Adrenal gland (tissue), 12 donors: Measurements from ENCODE around the gene HMGXB3. TPM values are rescaled to one million over a fixed set of nuclear protein-coding genes. Genes with fewer than 3 reads are reported as not detected.
A peak's percentile ranks its signal among the peaks of the same experiment; 100 is the strongest.

Source experiments
- DNase-seq, 7 donors: peaks; one replicate each; pipeline ENCODE4 v3.0.0-alpha.2; 2019 to 2020
- H3K27ac ChIP-seq, 5 donors: fragments of 200-600 bp; sonication (generic) in 4 of 5; 1 replicate in 3 of 5; 2 replicates in 2 of 5; pipeline versions ENCODE4 v1.5.1 to v1.8.0; 2016 to 2020; ENCODE audit warnings: mild to moderate bottlenecking in 1 of 5
- H3K27me3 ChIP-seq: fragments of 200-600 bp; 2 replicates; pipeline ENCODE4 v1.8.0; 2021
- H3K36me3 ChIP-seq, 2 donors: fragments of 200-600 bp; replicated peaks in 1 of 2; 1 replicate in 1 of 2; 2 replicates in 1 of 2; pipeline versions ENCODE4 v1.5.1 to v1.8.0; 2018 to 2022
- H3K4me1 ChIP-seq, 2 donors: fragments of 200-600 bp; replicated peaks in 1 of 2; 1 replicate in 1 of 2; 2 replicates in 1 of 2; pipeline versions ENCODE4 v1.5.1 to v1.8.0; 2018 to 2021
- H3K4me3 ChIP-seq, 4 donors: fragments of 200-600 bp; sonication (generic) in 3 of 4; one replicate each; pipeline ENCODE4 v1.5.1; 2016 to 2018
- H3K9me3 ChIP-seq, 3 donors: fragments of 200-600 bp; sonication (generic) in 1 of 3; replicated peaks in 1 of 3; 1 replicate in 2 of 3; 2 replicates in 1 of 3; pipeline versions ENCODE4 v1.5.1 to v1.8.0; 2016 to 2021
- POLR2A ChIP-seq, 2 donors: fragments of 450-650 bp; IDR thresholded peaks; one replicate each; pipeline ENCODE4 v1.6.1; 2017; ENCODE audit warnings: antibody characterized with exemption in 2 of 2, mild to moderate bottlenecking in 2 of 2, moderate library complexity in 1 of 2
- WGBS, 4 donors: extraction: QIAGEN DNeasy Blood & Tissue Kit in 2 of 4; methylation state at CpG; one replicate each; pipeline versions ENCODE4 v1.1.5 to v1.1.7; 2013 to 2017; 5-methylcytosine and 5-hydroxymethylcytosine counted together
- intact Hi-C, 2 donors: fragments of 100-400 bp; cut with DNase I; formaldehyde crosslinking; loops; one replicate each; pipeline versions ENCODE4 v1.14.1 to v1.15.0; 2022 to 2023
- polyA plus RNA-seq, 3 donors: library from polyadenylated mRNA; stranded (reverse); fragments of 200-250 nt in 2 of 3; fragments of 350-450 nt in 1 of 3; fragmentation: Illumina TruSeq in 1 of 3; extraction: RNeasy Lipid Tissue Mini Kit (QIAGEN cat#74804) in 1 of 3; gene quantifications; one replicate each; pipeline ENCODE4 v1.2.3, GENCODE V29; 2013 to 2014
- total RNA-seq, 9 donors: library from RNA; depleted of rRNA in 4 of 9; stranded (reverse); fragments of >200 nt in 4 of 9; fragments of 120-200 nt in 1 of 9; fragmentation: NEBNext Ultra II Directional in 1 of 9; extraction: Animal tissue kit (Norgen Biotek cat#: 25700) in 1 of 9; gene quantifications; one replicate each; pipeline versions ENCODE4 v1.1.0 to v1.2.4, GENCODE V29; 2013 to 2023
- TF ChIP-seq, protein P1 (sequence below), 6 experiments: fragments of 450-650 bp in 4 of 6; fragments of 200-600 bp in 2 of 6; sonication (generic) in 1 of 6; IDR thresholded peaks; 1 replicate in 5 of 6; 2 replicates in 1 of 6; pipeline versions ENCODE4 v1.5.1 to v1.8.0; 2016 to 2021; ENCODE audit warnings: antibody characterized with exemption in 6 of 6, mild to moderate bottlenecking in 2 of 6, moderate library complexity in 1 of 6
- donor health status: healthy with polysubstance abuse.
- donor health status: Bipolar disorder and iron deficiency.
- donor health status: DM: yes; HTN: yes; CAD: no.
- donor health status: DM: no; HTN: no; CAD: no.
- donor health status: DM: no; HTN: no; CAD: no.
- donor health status: DM: yes; HTN: yes; CAD: no.

The HMGXB3 gene
- total and polyA plus RNA-seq, 12 donors: 22.8 to 56.5 (median 36.1) TPM

DNA sequence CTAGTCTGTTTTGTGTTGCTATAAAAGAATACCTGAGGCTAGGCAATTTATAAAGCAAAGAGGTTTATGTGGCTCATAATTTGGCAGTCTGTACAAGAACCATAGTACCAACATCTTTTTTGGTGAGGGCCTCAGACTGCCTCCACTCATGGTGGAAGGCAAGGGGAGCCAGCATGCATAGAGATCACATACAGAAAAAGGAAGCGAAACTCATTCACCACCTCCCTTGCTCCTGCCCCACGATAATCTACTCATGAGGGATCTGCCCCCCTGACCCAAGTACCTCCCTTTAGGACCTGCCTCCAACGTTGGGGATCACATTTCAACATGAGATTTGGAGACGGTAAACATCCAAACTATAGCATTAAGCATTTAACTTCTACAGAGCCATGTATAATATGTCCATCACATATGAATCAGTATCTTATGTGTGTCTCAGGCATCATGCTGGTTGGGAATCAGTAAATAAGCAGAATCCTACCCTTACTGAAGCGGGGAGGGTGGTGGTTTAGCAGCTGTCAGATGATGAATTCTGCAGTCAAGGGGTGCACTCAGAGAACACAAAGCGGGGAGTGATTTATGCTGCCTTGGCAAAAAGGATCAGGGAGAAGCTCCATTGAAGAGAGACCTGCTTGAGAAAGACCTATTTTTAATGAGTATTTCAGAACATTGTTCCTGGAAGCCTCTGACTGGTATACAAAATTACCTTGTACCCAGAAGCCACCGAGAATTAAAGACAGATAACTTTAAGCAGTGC lies 34.8 kb downstream of the HMGXB3 start:
- no peak overlapping the region for H3K4me3 ChIP-seq
- no peak for TF ChIP-seq POLR2A (IDR thresholded peaks at IDR 0.05)
- TF ChIP-seq, protein P1, sequence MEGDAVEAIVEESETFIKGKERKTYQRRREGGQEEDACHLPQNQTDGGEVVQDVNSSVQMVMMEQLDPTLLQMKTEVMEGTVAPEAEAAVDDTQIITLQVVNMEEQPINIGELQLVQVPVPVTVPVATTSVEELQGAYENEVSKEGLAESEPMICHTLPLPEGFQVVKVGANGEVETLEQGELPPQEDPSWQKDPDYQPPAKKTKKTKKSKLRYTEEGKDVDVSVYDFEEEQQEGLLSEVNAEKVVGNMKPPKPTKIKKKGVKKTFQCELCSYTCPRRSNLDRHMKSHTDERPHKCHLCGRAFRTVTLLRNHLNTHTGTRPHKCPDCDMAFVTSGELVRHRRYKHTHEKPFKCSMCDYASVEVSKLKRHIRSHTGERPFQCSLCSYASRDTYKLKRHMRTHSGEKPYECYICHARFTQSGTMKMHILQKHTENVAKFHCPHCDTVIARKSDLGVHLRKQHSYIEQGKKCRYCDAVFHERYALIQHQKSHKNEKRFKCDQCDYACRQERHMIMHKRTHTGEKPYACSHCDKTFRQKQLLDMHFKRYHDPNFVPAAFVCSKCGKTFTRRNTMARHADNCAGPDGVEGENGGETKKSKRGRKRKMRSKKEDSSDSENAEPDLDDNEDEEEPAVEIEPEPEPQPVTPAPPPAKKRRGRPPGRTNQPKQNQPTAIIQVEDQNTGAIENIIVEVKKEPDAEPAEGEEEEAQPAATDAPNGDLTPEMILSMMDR (IDR thresholded peaks at IDR 0.05): no peak
- peaks cover 0 to 12% of the 10 kb centered on the region in 2 donors for H3K4me1 ChIP-seq
- peak overlapping the region in 1 of 5 donors; percentile 66 for H3K27ac ChIP-seq
- intact Hi-C loops: no loop called here
- 74 to 89% (median 83%) methylated on average over 7 of the region's 7 CpGs for WGBS, 4 donors
- H3K27me3 ChIP-seq: no peaks in the 10 kb centered on the region
- H3K9me3 ChIP-seq: no peaks in the 10 kb centered on the region
- DNase-seq: no peak
- peaks cover 0 to 92% of the 10 kb centered on the region in 2 donors for H3K36me3 ChIP-seq

DNA sequence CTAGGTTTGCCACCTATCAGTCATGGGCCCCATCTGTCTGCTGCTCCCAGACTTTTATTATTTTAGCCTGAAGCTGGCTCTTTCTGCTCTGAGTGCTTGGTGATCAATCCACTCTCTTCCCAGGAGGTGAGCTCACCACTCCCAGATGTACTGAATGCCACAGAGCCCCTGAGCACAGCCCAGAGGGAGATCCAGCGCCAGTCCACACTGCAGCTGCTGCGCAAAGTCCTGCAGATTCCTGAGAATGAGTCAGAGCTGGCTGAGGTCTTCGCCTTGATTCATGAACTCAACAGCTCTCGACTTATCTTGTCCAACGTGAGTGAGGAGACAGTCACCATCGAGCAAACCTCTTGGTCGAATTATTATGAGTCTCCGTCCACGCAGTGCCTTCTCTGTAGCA lies 36.0 kb downstream of the HMGXB3 start:
- H3K27ac ChIP-seq: peak overlapping the region in 4 of 5 donors; percentile 43 to 71 (median 56)
- no peaks in the 10 kb centered on the region for H3K27me3 ChIP-seq
- no peaks in the 10 kb centered on the region for H3K9me3 ChIP-seq
- H3K36me3 ChIP-seq: peaks cover 0 to 92% of the 10 kb centered on the region in 2 donors
- peaks cover 0 to 12% of the 10 kb centered on the region in 2 donors for H3K4me1 ChIP-seq
- no peak overlapping the region for H3K4me3 ChIP-seq
- DNase-seq: peak; percentile 59 to 95 (median 90)
- intact Hi-C loops: no loop called here
- TF ChIP-seq, protein P1 (IDR thresholded peaks at IDR 0.05): no peak
- peak in 1 of 2 donors; percentile 76 for TF ChIP-seq POLR2A (IDR thresholded peaks at IDR 0.05)
- 24 to 51% (median 46%) methylated on average over 7 to 9 of the region's 9 CpGs for WGBS, 4 donors

DNA sequence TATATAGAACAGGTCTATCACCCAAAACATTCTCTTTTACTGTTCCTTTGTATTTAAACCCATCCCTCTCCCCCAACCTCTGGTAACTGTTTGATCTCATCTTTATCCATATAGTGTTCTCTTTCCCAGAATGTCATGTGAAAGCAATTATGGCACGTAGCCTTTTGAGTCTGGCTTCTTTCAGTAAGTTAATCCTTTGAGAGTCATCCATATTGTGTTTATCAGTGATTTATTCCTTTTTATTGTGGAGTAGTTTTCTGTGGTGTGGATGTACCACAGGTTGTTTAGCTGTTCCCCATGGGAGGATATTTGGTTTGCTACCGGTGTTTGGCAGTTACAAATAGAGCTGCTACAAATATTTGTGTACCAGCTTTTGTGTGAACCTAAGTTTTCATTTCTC lies 38.0 kb downstream of the HMGXB3 start:
- no peak for DNase-seq
- 80 to 92% (median 84%) methylated on average over 2 of the region's 2 CpGs for WGBS, 4 donors
- H3K9me3 ChIP-seq: no peaks in the 10 kb centered on the region
- no peaks in the 10 kb centered on the region for H3K27me3 ChIP-seq
- peaks cover 3 to 15% of the 10 kb centered on the region in 2 donors for H3K4me1 ChIP-seq
- H3K27ac ChIP-seq: no peak overlapping the region
- TF ChIP-seq, protein P1 (IDR thresholded peaks at IDR 0.05): no peak
- no peak for TF ChIP-seq POLR2A (IDR thresholded peaks at IDR 0.05)
- intact Hi-C loops: no loop called here
- peaks cover 0 to 89% of the 10 kb centered on the region in 2 donors for H3K36me3 ChIP-seq
- H3K4me3 ChIP-seq: no peak overlapping the region

DNA sequence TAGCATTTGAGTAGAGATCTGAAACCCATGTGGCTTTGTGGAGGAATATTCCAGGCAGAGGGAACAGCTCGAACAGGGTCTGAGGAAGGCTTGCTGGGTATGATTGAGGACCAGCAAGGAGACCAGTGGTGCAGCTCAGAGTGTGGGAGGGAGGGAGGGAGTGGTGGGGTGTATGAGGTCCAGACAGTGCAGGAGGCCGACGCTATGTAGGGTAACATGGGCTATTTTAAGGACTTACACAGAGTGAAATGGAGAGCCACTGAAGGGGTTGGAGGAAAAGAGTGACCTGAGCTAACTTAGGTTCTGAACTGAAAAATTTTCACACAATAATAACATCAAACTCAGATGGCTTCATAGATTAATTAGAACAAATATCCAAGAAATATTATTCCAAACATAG lies 41.9 kb downstream of the HMGXB3 start:
- peaks cover 0 to 93% of the 10 kb centered on the region in 2 donors for H3K36me3 ChIP-seq
- 91 to 93% (median 92%) methylated on average over 3 of the region's 3 CpGs for WGBS, 4 donors

More for the DNA sequence above, 41.9 kb downstream of the HMGXB3 start:
- Histone ChIP-seq H3K4me3 (no peak overlapping the region), H3K27me3 (no peaks in the 10 kb centered on the region), H3K4me1 (peaks cover 13 to 22% of the 10 kb centered on the region in 2 donors), H3K9me3 (no peaks in the 10 kb centered on the region), H3K27ac (no peak overlapping the region)
- TF ChIP-seq POLR2A (IDR thresholded peaks at IDR 0.05): no peak
- TF ChIP-seq, protein P1 (IDR thresholded peaks at IDR 0.05): no peak
- intact Hi-C loops: no loop called here
- no peak for DNase-seq
